Heart left ventricle (tissue), 13 donors: Measurements from ENCODE around the gene MSRB2.

Source experiments
- CTCF ChIP-seq, 12 donors: fragments of 200-600 bp; sonication (generic) in 4 of 12; IDR thresholded peaks; one replicate each; pipeline versions ENCODE4 v1.5.0 to v1.8.0; 2018 to 2022; ENCODE audit warnings: antibody characterized with exemption in 12 of 12, mild to moderate bottlenecking in 5 of 12
- POLR2A ChIP-seq, 2 donors: fragments of 450-650 bp; IDR thresholded peaks; one replicate each; pipeline ENCODE4 v1.6.1; 2017; ENCODE audit warnings: antibody characterized with exemption in 2 of 2, mild to moderate bottlenecking in 2 of 2, moderate library complexity in 2 of 2
- donor health status: ischemic (EF 13 %, LVEDD 7.1; RV severe dilation, severe dysfunction).
- donor health status: DM: no; HTN: yes; CAD: no.
- donor health status: DM: no; HTN: no; CAD: no.
- donor health status: ischemic (EF 25% LVEDD 6.9; RV normal size, moderate dysfunction).
- donor health status: ischemic (EF 25% LVEDD 5.7; RV mildly dilated, moderate dysfunction).
- donor health status: ischemic (EF 35%, LVEDD 5.7; RV mildly dilated, moderate dysfunction).
- donor health status: nonischemic (EF 11% LVEDD 7.7; RV severe dilation, severe dysfunction).
- donor health status: DM: yes; HTN: yes; CAD: no.
- donor health status: PGD.
- donor health status: ischemic (EF 29% LVEDD 5.4; RV normal size, mild dysfunction).
- donor health status: nonischemic (EF 23%, LVEDD 6.1; RV moderate dilation, normal function).

GRCh38 chr10:23116486-23117205 is 21.3 kb downstream of the MSRB2 start:
- no peak for TF ChIP-seq POLR2A (IDR thresholded peaks at IDR 0.05)
- no peak for TF ChIP-seq CTCF (IDR thresholded peaks at IDR 0.05)
